Measurements from ENCODE around the gene DNM2. TPM values are rescaled to one million over a fixed set of nuclear protein-coding genes. Genes with fewer than 3 reads are reported as not detected.

Gene DNM2
- total and polyA plus RNA-seq, 9 of the 15 experiments (the other 6 are each of a cell fraction or from before 2014, with no cell fraction given) = 2.2 to 161 (median 72.6) TPM

DNA sequence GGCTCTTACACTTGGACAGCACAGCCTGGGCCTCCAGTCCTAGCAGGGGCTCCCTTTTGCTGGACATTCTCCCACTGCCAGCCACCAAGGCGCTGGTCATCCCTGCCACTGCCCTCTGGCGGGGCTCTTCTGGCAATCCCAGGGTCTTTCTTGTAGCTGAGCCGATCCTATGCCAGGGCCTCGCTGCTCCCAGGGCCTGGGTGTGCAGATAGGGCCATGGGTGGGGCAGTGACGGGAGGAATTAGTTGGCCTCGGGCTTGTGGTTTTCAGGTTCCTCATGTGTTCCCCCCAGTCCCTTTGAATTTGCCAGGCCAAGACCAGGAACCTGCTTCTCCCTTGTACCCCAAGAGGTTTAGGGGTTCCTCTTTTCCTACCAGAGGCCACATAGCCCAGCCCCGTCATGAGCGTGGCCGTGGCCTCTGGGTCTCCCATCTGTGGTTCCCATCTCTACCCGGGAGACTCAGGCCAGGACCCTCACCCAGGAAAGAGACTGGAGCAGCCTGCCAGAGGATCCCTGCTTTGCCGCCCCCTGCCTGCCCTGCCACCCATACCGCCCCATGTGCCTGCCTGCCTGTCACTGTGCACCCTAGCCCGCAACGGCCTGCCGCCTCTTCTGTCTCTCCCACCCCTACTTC is 91.9 kb downstream of the DNM2 start (continued):
- TF ChIP-seq, protein P1, sequence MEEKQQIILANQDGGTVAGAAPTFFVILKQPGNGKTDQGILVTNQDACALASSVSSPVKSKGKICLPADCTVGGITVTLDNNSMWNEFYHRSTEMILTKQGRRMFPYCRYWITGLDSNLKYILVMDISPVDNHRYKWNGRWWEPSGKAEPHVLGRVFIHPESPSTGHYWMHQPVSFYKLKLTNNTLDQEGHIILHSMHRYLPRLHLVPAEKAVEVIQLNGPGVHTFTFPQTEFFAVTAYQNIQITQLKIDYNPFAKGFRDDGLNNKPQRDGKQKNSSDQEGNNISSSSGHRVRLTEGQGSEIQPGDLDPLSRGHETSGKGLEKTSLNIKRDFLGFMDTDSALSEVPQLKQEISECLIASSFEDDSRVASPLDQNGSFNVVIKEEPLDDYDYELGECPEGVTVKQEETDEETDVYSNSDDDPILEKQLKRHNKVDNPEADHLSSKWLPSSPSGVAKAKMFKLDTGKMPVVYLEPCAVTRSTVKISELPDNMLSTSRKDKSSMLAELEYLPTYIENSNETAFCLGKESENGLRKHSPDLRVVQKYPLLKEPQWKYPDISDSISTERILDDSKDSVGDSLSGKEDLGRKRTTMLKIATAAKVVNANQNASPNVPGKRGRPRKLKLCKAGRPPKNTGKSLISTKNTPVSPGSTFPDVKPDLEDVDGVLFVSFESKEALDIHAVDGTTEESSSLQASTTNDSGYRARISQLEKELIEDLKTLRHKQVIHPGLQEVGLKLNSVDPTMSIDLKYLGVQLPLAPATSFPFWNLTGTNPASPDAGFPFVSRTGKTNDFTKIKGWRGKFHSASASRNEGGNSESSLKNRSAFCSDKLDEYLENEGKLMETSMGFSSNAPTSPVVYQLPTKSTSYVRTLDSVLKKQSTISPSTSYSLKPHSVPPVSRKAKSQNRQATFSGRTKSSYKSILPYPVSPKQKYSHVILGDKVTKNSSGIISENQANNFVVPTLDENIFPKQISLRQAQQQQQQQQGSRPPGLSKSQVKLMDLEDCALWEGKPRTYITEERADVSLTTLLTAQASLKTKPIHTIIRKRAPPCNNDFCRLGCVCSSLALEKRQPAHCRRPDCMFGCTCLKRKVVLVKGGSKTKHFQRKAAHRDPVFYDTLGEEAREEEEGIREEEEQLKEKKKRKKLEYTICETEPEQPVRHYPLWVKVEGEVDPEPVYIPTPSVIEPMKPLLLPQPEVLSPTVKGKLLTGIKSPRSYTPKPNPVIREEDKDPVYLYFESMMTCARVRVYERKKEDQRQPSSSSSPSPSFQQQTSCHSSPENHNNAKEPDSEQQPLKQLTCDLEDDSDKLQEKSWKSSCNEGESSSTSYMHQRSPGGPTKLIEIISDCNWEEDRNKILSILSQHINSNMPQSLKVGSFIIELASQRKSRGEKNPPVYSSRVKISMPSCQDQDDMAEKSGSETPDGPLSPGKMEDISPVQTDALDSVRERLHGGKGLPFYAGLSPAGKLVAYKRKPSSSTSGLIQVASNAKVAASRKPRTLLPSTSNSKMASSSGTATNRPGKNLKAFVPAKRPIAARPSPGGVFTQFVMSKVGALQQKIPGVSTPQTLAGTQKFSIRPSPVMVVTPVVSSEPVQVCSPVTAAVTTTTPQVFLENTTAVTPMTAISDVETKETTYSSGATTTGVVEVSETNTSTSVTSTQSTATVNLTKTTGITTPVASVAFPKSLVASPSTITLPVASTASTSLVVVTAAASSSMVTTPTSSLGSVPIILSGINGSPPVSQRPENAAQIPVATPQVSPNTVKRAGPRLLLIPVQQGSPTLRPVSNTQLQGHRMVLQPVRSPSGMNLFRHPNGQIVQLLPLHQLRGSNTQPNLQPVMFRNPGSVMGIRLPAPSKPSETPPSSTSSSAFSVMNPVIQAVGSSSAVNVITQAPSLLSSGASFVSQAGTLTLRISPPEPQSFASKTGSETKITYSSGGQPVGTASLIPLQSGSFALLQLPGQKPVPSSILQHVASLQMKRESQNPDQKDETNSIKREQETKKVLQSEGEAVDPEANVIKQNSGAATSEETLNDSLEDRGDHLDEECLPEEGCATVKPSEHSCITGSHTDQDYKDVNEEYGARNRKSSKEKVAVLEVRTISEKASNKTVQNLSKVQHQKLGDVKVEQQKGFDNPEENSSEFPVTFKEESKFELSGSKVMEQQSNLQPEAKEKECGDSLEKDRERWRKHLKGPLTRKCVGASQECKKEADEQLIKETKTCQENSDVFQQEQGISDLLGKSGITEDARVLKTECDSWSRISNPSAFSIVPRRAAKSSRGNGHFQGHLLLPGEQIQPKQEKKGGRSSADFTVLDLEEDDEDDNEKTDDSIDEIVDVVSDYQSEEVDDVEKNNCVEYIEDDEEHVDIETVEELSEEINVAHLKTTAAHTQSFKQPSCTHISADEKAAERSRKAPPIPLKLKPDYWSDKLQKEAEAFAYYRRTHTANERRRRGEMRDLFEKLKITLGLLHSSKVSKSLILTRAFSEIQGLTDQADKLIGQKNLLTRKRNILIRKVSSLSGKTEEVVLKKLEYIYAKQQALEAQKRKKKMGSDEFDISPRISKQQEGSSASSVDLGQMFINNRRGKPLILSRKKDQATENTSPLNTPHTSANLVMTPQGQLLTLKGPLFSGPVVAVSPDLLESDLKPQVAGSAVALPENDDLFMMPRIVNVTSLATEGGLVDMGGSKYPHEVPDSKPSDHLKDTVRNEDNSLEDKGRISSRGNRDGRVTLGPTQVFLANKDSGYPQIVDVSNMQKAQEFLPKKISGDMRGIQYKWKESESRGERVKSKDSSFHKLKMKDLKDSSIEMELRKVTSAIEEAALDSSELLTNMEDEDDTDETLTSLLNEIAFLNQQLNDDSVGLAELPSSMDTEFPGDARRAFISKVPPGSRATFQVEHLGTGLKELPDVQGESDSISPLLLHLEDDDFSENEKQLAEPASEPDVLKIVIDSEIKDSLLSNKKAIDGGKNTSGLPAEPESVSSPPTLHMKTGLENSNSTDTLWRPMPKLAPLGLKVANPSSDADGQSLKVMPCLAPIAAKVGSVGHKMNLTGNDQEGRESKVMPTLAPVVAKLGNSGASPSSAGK (IDR thresholded peaks at IDR 0.05) = no peak
- TF ChIP-seq ZNF766 (CRISPR knock-in tag; conservative IDR thresholded peaks at IDR 0.05) = peak; percentile 48; the same call in 1 of the 2 replicates
- 0 out of 2 replicates have a peak, but pooled peaks have one; percentile 18 for TF ChIP-seq GABPB1 (CRISPR knock-in tag; IDR thresholded peaks at IDR 0.05)
- TF ChIP-seq, protein P2, sequence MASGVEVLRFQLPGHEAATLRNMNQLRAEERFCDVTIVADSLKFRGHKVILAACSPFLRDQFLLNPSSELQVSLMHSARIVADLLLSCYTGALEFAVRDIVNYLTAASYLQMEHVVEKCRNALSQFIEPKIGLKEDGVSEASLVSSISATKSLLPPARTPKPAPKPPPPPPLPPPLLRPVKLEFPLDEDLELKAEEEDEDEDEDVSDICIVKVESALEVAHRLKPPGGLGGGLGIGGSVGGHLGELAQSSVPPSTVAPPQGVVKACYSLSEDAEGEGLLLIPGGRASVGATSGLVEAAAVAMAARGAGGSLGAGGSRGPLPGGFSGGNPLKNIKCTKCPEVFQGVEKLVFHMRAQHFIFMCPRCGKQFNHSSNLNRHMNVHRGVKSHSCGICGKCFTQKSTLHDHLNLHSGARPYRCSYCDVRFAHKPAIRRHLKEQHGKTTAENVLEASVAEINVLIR (CRISPR knock-in tag; IDR thresholded peaks at IDR 0.05) = no peak
- TF ChIP-seq, protein P3, sequence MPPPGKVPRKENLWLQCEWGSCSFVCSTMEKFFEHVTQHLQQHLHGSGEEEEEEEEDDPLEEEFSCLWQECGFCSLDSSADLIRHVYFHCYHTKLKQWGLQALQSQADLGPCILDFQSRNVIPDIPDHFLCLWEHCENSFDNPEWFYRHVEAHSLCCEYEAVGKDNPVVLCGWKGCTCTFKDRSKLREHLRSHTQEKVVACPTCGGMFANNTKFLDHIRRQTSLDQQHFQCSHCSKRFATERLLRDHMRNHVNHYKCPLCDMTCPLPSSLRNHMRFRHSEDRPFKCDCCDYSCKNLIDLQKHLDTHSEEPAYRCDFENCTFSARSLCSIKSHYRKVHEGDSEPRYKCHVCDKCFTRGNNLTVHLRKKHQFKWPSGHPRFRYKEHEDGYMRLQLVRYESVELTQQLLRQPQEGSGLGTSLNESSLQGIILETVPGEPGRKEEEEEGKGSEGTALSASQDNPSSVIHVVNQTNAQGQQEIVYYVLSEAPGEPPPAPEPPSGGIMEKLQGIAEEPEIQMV (tag; conservative IDR thresholded peaks at IDR 0.05; ENCODE audit: low read depth) = no peak
- no peak for TF ChIP-seq HMG20A (CRISPR knock-in tag; conservative IDR thresholded peaks at IDR 0.05)
- TF ChIP-seq TCF3 (CRISPR knock-in tag; IDR thresholded peaks at IDR 0.05) = peak; percentile 46
